WTC11 (cell line): ENCODE measurements around the gene CRAT. TPM values are rescaled to one million over a fixed set of nuclear protein-coding genes. Genes with fewer than 3 reads are reported as not detected.

ENCODE experiments used
- ATAC-seq: fragments of 200-7000 bp; cut with Tn5 transposase; 2 replicates; pipeline ENCODE4 v1.10.0; 2021; ENCODE audit warnings: mild to moderate bottlenecking, moderate library complexity
- CTCF ChIA-PET: fragments of 300-600 bp; sonication (Branson Sonifier 250); formaldehyde crosslinking; loops from one replicate; lab custom pipeline; 2021; ENCODE audit warnings: antibody characterized with exemption; lab: Charles Lee
- POLR2A ChIA-PET: fragments of 350-600 bp; sonication (Branson Sonifier 250); formaldehyde crosslinking; loops from one replicate; lab custom pipeline; 2021; ENCODE audit warnings: antibody characterized with exemption; lab: Charles Lee
- DNase-seq: peaks from one replicate; pipeline ENCODE4 v3.0.0; 2021; ENCODE audit warnings: low spot score
- H3K27ac Mint-ChIP-seq: 2 replicates; pipeline ENCODE4 v1.8.0; 2021; ENCODE audit warnings: mixed read lengths
- H3K27me3 Mint-ChIP-seq: 2 replicates; pipeline ENCODE4 v1.8.0; 2021; ENCODE audit warnings: low read depth, mild to moderate bottlenecking, moderate library complexity, mixed read lengths
- H3K36me3 Mint-ChIP-seq: 2 replicates; pipeline ENCODE4 v1.8.0; 2021; ENCODE audit warnings: mixed read lengths
- H3K4me1 Mint-ChIP-seq: 2 replicates; pipeline ENCODE4 v1.8.0; 2022; ENCODE audit warnings: mixed read lengths
- H3K4me3 Mint-ChIP-seq: 2 replicates; pipeline ENCODE4 v1.8.0; 2021; ENCODE audit warnings: mild to moderate bottlenecking, moderate library complexity, mixed read lengths
- H3K9me3 Mint-ChIP-seq: 2 replicates; pipeline ENCODE4 v1.8.0; 2021; ENCODE audit warnings: mixed read lengths
- CBFB ChIP-seq: sonication (generic); formaldehyde crosslinking; IDR thresholded peaks from 2 replicates; pipeline ENCODE4 v1.8.1; 2022; ENCODE audit warnings: mild to moderate bottlenecking, low read depth, missing genetic modification reagents
- ELF4 ChIP-seq: sonication (generic); formaldehyde crosslinking; IDR thresholded peaks from 2 replicates; pipeline ENCODE4 v1.8.1; 2022; ENCODE audit warnings: low read depth, mild to moderate bottlenecking, moderate library complexity, missing genetic modification reagents
- EMX1 ChIP-seq: fragments of 250-450 bp; sonication (Bioruptor Pico); IDR thresholded peaks from 2 replicates; pipeline ENCODE4 v1.8.0; 2021; ENCODE audit warnings: mild to moderate bottlenecking
- FOXJ3 ChIP-seq: sonication (generic); formaldehyde crosslinking; IDR thresholded peaks from 2 replicates; pipeline ENCODE4 v1.9.0; 2021; ENCODE audit warnings: missing genetic modification reagents, mild to moderate bottlenecking, borderline replicate concordance
- FOXK1 ChIP-seq: sonication (generic); formaldehyde crosslinking; IDR thresholded peaks from 2 replicates; pipeline ENCODE4 v1.8.0; 2022; ENCODE audit warnings: mild to moderate bottlenecking, moderate library complexity, missing genetic modification reagents
- FOXP1 ChIP-seq: sonication (generic); formaldehyde crosslinking; IDR thresholded peaks from 2 replicates; pipeline ENCODE4 v1.8.0; 2022; ENCODE audit warnings: missing genetic modification reagents, mild to moderate bottlenecking, moderate library complexity, borderline replicate concordance
- GTF2I ChIP-seq: fragments of 250-450 bp; sonication (Bioruptor Pico); conservative IDR thresholded peaks from 2 replicates; pipeline ENCODE4 v1.4.0; 2021; ENCODE audit warnings: mild to moderate bottlenecking
- JUN ChIP-seq: sonication (generic); formaldehyde crosslinking; IDR thresholded peaks from 2 replicates; pipeline ENCODE4 v1.8.0; 2023; ENCODE audit warnings: mild to moderate bottlenecking, missing genetic modification reagents
- MYBL2 ChIP-seq: sonication (generic); formaldehyde crosslinking; IDR thresholded peaks from 2 replicates; pipeline ENCODE4 v1.8.1; 2023; ENCODE audit warnings: mild to moderate bottlenecking, moderate library complexity, missing genetic modification reagents
- NFATC4 ChIP-seq: fragments of 250-450 bp; sonication (Bioruptor Pico); IDR thresholded peaks from 2 replicates; pipeline ENCODE4 v1.9.0; 2021; ENCODE audit warnings: mild to moderate bottlenecking
- NFYB ChIP-seq: sonication (generic); formaldehyde crosslinking; conservative IDR thresholded peaks from 2 replicates; pipeline ENCODE4 v1.8.0; 2022; ENCODE audit warnings: low read depth, missing genetic modification reagents
- NR1H2 ChIP-seq: sonication (generic); formaldehyde crosslinking; IDR thresholded peaks from 2 replicates; pipeline ENCODE4 v1.9.0; 2021; ENCODE audit warnings: mild to moderate bottlenecking, moderate library complexity, missing genetic modification reagents
- NR3C1 ChIP-seq: sonication (generic); formaldehyde crosslinking; conservative IDR thresholded peaks from 2 replicates; pipeline ENCODE4 v1.8.1; 2023; ENCODE audit warnings: low read depth, mild to moderate bottlenecking, missing genetic modification reagents
- RELA ChIP-seq: sonication (generic); formaldehyde crosslinking; IDR thresholded peaks from 2 replicates; pipeline ENCODE4 v1.8.1; 2022; ENCODE audit warnings: missing genetic modification reagents, mild to moderate bottlenecking, borderline replicate concordance
- TCF7 ChIP-seq: sonication (generic); formaldehyde crosslinking; IDR thresholded peaks from 2 replicates; pipeline ENCODE4 v1.8.0; 2022; ENCODE audit warnings: mild to moderate bottlenecking, low read depth, missing genetic modification reagents, moderate library complexity
- TEAD1 ChIP-seq: sonication (generic); formaldehyde crosslinking; IDR thresholded peaks from 2 replicates; pipeline ENCODE4 v1.8.0; 2022; ENCODE audit warnings: mild to moderate bottlenecking, missing genetic modification reagents
- ZNF138 ChIP-seq: sonication (generic); formaldehyde crosslinking; conservative IDR thresholded peaks from 2 replicates; pipeline ENCODE4 v1.8.1; 2022; ENCODE audit warnings: mild to moderate bottlenecking, moderate library complexity, missing genetic modification reagents
- ZNF219 ChIP-seq: sonication (generic); formaldehyde crosslinking; IDR thresholded peaks from 2 replicates; pipeline ENCODE4 v1.8.0; 2023; ENCODE audit warnings: missing genetic modification reagents, mild to moderate bottlenecking, borderline replicate concordance
- ZNF396 ChIP-seq: fragments of 250-450 bp; sonication (Bioruptor Pico); IDR thresholded peaks from 2 replicates; pipeline ENCODE4 v1.8.0; 2021; ENCODE audit warnings: mild to moderate bottlenecking, moderate library complexity, borderline replicate concordance
- ZNF416 ChIP-seq: fragments of 250-450 bp; sonication (Bioruptor Pico); IDR thresholded peaks from 2 replicates; pipeline ENCODE4 v1.9.0; 2021; ENCODE audit warnings: mild to moderate bottlenecking, inconsistent platforms
- ZNF423 ChIP-seq: fragments of 250-450 bp; sonication (Bioruptor Pico); IDR thresholded peaks from 2 replicates; pipeline ENCODE4 v2.1.2; 2022; ENCODE audit warnings: mild to moderate bottlenecking, moderate library complexity
- ZNF671 ChIP-seq: fragments of 250-450 bp; sonication (Bioruptor Pico); IDR thresholded peaks from 2 replicates; pipeline ENCODE4 v1.8.0; 2021; ENCODE audit warnings: mild to moderate bottlenecking
- total RNA-seq: library from RNA; stranded (reverse); gene quantifications from 3 replicates; pipeline ENCODE4 v1.2.3, GENCODE V29; 2021
- TF ChIP-seq, protein P1 (sequence below): sonication (generic); formaldehyde crosslinking; IDR thresholded peaks from 2 replicates; pipeline ENCODE4 v1.8.1; 2022; ENCODE audit warnings: low read depth, mild to moderate bottlenecking, moderate library complexity, missing genetic modification reagents, borderline replicate concordance
- TF ChIP-seq, protein P2 (sequence below): sonication (generic); formaldehyde crosslinking; IDR thresholded peaks from 2 replicates; pipeline ENCODE4 v1.8.0; 2023; ENCODE audit warnings: missing genetic modification reagents
- TF ChIP-seq, protein P3 (sequence below): fragments of 250-450 bp; sonication (Bioruptor Pico); IDR thresholded peaks from 2 replicates; pipeline ENCODE4 v1.9.0; 2021; ENCODE audit warnings: moderate library complexity, mild to moderate bottlenecking, inconsistent platforms, borderline replicate concordance
- TF ChIP-seq, protein P4 (sequence below): sonication (generic); formaldehyde crosslinking; conservative IDR thresholded peaks from 2 replicates; pipeline ENCODE4 v1.8.1; 2022; ENCODE audit warnings: mild to moderate bottlenecking, missing genetic modification reagents
- TF ChIP-seq, protein P5 (sequence below): sonication (generic); formaldehyde crosslinking; IDR thresholded peaks from 2 replicates; pipeline ENCODE4 v1.8.0; 2022; ENCODE audit warnings: mild to moderate bottlenecking, missing genetic modification reagents
- TF ChIP-seq, protein P6 (sequence below): sonication (generic); formaldehyde crosslinking; IDR thresholded peaks from 2 replicates; pipeline ENCODE4 v1.8.1; 2022; ENCODE audit warnings: mild to moderate bottlenecking, moderate library complexity, missing genetic modification reagents
- TF ChIP-seq, protein P7 (sequence below): sonication (generic); formaldehyde crosslinking; IDR thresholded peaks from 2 replicates; pipeline ENCODE4 v1.8.0; 2022; ENCODE audit warnings: mild to moderate bottlenecking, missing genetic modification reagents
- TF ChIP-seq, protein P8 (sequence below): sonication (generic); formaldehyde crosslinking; IDR thresholded peaks from 2 replicates; pipeline ENCODE4 v1.8.0; 2022; ENCODE audit warnings: mild to moderate bottlenecking, missing genetic modification reagents

Gene CRAT
- total RNA-seq, 1 experiment from 2014 or later: 17.2 TPM

DNA sequence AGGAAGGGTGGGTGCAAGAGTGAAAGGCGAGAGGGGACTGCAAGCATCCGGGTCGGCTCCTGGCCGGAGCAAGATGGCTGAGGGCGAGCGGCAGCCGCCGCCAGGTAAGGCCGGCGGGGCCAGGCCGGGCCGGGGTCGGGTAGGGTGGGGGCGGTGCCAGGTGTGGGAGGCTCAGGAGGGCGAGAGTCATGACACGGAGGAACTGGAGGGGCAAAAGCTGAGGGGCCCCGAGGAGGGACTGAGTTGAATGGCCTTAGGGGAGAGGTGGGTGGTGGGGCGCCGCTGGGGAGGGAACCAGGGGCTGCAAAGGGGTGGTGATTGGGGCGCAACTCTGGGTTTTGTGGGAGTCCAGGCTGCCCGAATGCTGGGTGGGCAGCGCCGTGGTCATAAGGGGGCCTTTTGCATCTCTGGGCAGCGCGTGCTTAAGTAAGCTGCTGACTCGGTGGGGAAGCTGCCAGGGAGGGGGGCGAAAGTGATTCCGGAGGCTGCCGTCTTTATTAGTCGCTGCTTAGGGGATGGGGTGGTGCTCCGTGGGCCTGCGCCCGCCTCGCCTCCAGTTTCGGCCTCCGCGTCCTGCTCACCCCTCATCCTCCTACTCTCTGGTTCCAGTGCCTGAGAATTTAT is 1.0 kb upstream of the CRAT start:
- Mint-ChIP-seq H3K27ac (peak overlapping the region; percentile 88), H3K4me3 (peak overlapping the region; percentile 93), H3K27me3 (peaks cover 17% of the 10 kb centered on the region), H3K9me3 (no peaks in the 10 kb centered on the region), H3K4me1 (peaks cover 24% of the 10 kb centered on the region), H3K36me3 (no peaks in the 10 kb centered on the region)
- DNase-seq (peak; percentile 24), ATAC-seq (peak; percentile 37)
- CTCF ChIA-PET: interaction anchor here (1.1 to 2.9 kb wide), 4 partner anchors 9 to 515 kb away, joined by 3 to 19 read pairs (median 6); partner anchors contain the start of gene NTMT1
- POLR2A ChIA-PET: interaction anchor here (1.5 kb wide), 1 partner anchor 15 kb away, joined by 5 read pairs; no protein-coding TSS in a partner anchor
- TF ChIP-seq TEAD1 (CRISPR knock-in tag) (no peak), NFYB (CRISPR knock-in tag) (no peak), ZNF219 (no peak), ZNF396 (CRISPR knock-in tag) (no peak), NFATC4 (CRISPR knock-in tag) (no peak), NR3C1 (CRISPR knock-in tag) (no peak), ELF4 (CRISPR knock-in tag) (no peak), FOXK1 (CRISPR knock-in tag) (no peak), RELA (CRISPR knock-in tag) (no peak), ZNF671 (CRISPR knock-in tag) (no peak), NR1H2 (no peak), JUN (CRISPR knock-in tag) (no peak), FOXP1 (CRISPR knock-in tag) (no peak), ZNF138 (CRISPR knock-in tag) (no peak), GTF2I (CRISPR knock-in tag) (no peak), MYBL2 (CRISPR knock-in tag) (no peak), ZNF416 (CRISPR knock-in tag) (no peak), ZNF423 (CRISPR knock-in tag) (no peak), TCF7 (CRISPR knock-in tag) (no peak), EMX1 (CRISPR knock-in tag) (no peak), FOXJ3 (CRISPR knock-in tag) (no peak), CBFB (CRISPR knock-in tag) (no peak)
- TF ChIP-seq, protein P1, sequence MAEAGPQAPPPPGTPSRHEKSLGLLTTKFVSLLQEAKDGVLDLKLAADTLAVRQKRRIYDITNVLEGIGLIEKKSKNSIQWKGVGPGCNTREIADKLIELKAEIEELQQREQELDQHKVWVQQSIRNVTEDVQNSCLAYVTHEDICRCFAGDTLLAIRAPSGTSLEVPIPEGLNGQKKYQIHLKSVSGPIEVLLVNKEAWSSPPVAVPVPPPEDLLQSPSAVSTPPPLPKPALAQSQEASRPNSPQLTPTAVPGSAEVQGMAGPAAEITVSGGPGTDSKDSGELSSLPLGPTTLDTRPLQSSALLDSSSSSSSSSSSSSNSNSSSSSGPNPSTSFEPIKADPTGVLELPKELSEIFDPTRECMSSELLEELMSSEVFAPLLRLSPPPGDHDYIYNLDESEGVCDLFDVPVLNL (CRISPR knock-in tag): no peak
- TF ChIP-seq, protein P2, sequence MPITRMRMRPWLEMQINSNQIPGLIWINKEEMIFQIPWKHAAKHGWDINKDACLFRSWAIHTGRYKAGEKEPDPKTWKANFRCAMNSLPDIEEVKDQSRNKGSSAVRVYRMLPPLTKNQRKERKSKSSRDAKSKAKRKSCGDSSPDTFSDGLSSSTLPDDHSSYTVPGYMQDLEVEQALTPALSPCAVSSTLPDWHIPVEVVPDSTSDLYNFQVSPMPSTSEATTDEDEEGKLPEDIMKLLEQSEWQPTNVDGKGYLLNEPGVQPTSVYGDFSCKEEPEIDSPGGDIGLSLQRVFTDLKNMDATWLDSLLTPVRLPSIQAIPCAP: no peak
- TF ChIP-seq, protein P3, sequence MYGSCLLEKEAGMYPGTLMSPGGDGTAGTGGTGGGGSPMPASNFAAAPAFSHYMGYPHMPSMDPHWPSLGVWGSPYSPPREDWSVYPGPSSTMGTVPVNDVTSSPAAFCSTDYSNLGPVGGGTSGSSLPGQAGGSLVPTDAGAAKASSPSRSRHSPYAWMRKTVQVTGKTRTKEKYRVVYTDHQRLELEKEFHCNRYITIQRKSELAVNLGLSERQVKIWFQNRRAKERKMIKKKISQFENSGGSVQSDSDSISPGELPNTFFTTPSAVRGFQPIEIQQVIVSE: no peak
- TF ChIP-seq, protein P4, sequence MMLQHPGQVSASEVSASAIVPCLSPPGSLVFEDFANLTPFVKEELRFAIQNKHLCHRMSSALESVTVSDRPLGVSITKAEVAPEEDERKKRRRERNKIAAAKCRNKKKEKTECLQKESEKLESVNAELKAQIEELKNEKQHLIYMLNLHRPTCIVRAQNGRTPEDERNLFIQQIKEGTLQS (CRISPR knock-in tag): no peak
- TF ChIP-seq, protein P5, sequence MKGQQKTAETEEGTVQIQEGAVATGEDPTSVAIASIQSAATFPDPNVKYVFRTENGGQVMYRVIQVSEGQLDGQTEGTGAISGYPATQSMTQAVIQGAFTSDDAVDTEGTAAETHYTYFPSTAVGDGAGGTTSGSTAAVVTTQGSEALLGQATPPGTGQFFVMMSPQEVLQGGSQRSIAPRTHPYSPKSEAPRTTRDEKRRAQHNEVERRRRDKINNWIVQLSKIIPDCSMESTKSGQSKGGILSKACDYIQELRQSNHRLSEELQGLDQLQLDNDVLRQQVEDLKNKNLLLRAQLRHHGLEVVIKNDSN (CRISPR knock-in tag): no peak
- TF ChIP-seq, protein P6, sequence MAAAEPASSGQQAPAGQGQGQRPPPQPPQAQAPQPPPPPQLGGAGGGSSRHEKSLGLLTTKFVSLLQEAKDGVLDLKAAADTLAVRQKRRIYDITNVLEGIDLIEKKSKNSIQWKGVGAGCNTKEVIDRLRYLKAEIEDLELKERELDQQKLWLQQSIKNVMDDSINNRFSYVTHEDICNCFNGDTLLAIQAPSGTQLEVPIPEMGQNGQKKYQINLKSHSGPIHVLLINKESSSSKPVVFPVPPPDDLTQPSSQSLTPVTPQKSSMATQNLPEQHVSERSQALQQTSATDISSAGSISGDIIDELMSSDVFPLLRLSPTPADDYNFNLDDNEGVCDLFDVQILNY (CRISPR knock-in tag): peak; percentile 53; the same call in 1 of the 2 replicates
- TF ChIP-seq, protein P7, sequence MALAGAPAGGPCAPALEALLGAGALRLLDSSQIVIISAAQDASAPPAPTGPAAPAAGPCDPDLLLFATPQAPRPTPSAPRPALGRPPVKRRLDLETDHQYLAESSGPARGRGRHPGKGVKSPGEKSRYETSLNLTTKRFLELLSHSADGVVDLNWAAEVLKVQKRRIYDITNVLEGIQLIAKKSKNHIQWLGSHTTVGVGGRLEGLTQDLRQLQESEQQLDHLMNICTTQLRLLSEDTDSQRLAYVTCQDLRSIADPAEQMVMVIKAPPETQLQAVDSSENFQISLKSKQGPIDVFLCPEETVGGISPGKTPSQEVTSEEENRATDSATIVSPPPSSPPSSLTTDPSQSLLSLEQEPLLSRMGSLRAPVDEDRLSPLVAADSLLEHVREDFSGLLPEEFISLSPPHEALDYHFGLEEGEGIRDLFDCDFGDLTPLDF (CRISPR knock-in tag): no peak
- TF ChIP-seq, protein P8, sequence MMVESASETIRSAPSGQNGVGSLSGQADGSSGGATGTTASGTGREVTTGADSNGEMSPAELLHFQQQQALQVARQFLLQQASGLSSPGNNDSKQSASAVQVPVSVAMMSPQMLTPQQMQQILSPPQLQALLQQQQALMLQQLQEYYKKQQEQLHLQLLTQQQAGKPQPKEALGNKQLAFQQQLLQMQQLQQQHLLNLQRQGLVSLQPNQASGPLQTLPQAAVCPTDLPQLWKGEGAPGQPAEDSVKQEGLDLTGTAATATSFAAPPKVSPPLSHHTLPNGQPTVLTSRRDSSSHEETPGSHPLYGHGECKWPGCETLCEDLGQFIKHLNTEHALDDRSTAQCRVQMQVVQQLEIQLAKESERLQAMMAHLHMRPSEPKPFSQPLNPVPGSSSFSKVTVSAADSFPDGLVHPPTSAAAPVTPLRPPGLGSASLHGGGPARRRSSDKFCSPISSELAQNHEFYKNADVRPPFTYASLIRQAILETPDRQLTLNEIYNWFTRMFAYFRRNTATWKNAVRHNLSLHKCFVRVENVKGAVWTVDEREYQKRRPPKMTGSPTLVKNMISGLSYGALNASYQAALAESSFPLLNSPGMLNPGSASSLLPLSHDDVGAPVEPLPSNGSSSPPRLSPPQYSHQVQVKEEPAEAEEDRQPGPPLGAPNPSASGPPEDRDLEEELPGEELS (CRISPR knock-in tag): 0 out of 2 replicates have a peak, but pooled peaks have one; percentile 42
